ENCODE data around the gene TOP3A. TPM values are rescaled to one million over a fixed set of nuclear protein-coding genes. Genes with fewer than 3 reads are reported as not detected.
"Not testable (repeated sequence)": the region's sequence is repeated elsewhere in the genome, so short reads cannot be mapped to it uniquely, and the experiment has no call there.

Gene TOP3A
- 19.2 and 21.8 TPM in 2 replicates for total RNA-seq (2014; rRNA removed; shearing (Covaris generic))

- DNase-seq (ENCODE audit: low spot score): peak; percentile 88
Measured at GRCh38 chr17:18314731-18315561, at the start of gene TOP3A, which contains the start of gene SMCR8. Gene TOP3A (minus strand): TSS chr17:18314994. CDS start chr17:18314778, 216 bp downstream. Gene SMCR8 (plus strand): TSS chr17:18315293. CDS start chr17:18315790, 497 bp downstream.

GRCh38 chr17:18364166-18364565 lies 49.4 kb upstream of the TOP3A start:
- no peak for DNase-seq (ENCODE audit: low spot score)

GRCh38 chr17:18363101-18364049 lies 48.6 kb upstream of the TOP3A start, which contains the start of gene SHMT1:
Gene SHMT1 (minus strand): TSS chr17:18363550. CDS start chr17:18355981, 7,569 bp downstream.
- DNase-seq (ENCODE audit: low spot score): peak; percentile 92

GRCh38 chr17:18362698-18363100 lies 47.9 kb upstream of the TOP3A start:
- DNase-seq (ENCODE audit: low spot score): peak; percentile 76

- DNase-seq (ENCODE audit: low spot score): no peak
Measured at GRCh38 chr17:18361837-18362697, 47.3 kb upstream of the TOP3A start.

- no peak for DNase-seq (ENCODE audit: low spot score)
Measured at GRCh38 chr17:18360518-18360917, 45.7 kb upstream of the TOP3A start.

GRCh38 chr17:18356624-18357023 lies 41.8 kb upstream of the TOP3A start:
- no peak for DNase-seq (ENCODE audit: low spot score)

GRCh38 chr17:18353541-18353940 lies 38.7 kb upstream of the TOP3A start:
- no peak for DNase-seq (ENCODE audit: low spot score)

GRCh38 chr17:18344021-18344420 lies 29.2 kb upstream of the TOP3A start:
- no peak for DNase-seq (ENCODE audit: low spot score)

- no peak for DNase-seq (ENCODE audit: low spot score)
Measured at GRCh38 chr17:18339933-18340332, 25.1 kb upstream of the TOP3A start.

GRCh38 chr17:18338158-18338557 lies 23.4 kb upstream of the TOP3A start:
- DNase-seq (ENCODE audit: low spot score): not testable (repeated sequence)

GRCh38 chr17:18332909-18333489 lies 18.2 kb upstream of the TOP3A start:
- DNase-seq (ENCODE audit: low spot score): no peak

- DNase-seq (ENCODE audit: low spot score): no peak
Measured at GRCh38 chr17:18331879-18332278, 17.1 kb upstream of the TOP3A start.

GRCh38 chr17:18328643-18329204 lies 13.9 kb upstream of the TOP3A start:
- no peak for DNase-seq (ENCODE audit: low spot score)

GRCh38 chr17:18327556-18327955 lies 12.8 kb upstream of the TOP3A start:
- DNase-seq (ENCODE audit: low spot score): no peak

GRCh38 chr17:18327093-18327492 lies 12.3 kb upstream of the TOP3A start:
- no peak for DNase-seq (ENCODE audit: low spot score)

GRCh38 chr17:18326572-18326971 lies 11.8 kb upstream of the TOP3A start:
- DNase-seq (ENCODE audit: low spot score): no peak

- DNase-seq (ENCODE audit: low spot score): no peak
Measured at GRCh38 chr17:18326039-18326438, 11.2 kb upstream of the TOP3A start.

- DNase-seq (ENCODE audit: low spot score): no peak
Measured at GRCh38 chr17:18324140-18325050, 9.6 kb upstream of the TOP3A start.

Measured in HT-29 (cell line).